Measurements from ENCODE around the gene PDCD7. TPM values are rescaled to one million over a fixed set of nuclear protein-coding genes. Genes with fewer than 3 reads are reported as not detected.
"Not testable (repeated sequence)": the region's sequence is repeated elsewhere in the genome, so short reads cannot be mapped to it uniquely, and the experiment has no call there.

Gene PDCD7
- total RNA-seq, 6 experiments from 2014 or later, result 18.5 to 32.1 (median 22.8) TPM

DNA sequence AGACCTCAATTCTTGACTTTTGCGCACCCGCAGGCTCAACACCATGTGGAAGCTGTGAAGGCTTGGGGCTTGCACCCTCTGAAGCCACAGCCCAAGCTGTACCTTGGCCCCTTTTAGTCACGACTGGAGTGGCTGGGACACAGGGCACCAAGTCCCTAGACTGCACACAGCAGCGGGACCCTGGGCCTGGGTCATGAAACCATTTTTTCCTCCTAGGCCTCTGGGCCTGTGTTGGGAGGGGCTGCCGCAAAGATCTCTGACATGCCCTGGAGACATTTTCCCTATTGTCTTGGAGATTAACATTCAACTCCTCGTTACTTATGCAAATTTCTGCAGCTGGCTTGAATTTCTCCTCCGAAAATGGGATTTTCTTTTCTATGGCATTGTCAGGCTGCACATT is 3.5 kb upstream of the PDCD7 start:
- not testable (repeated sequence) for H3K4me1 Mint-ChIP-seq (ENCODE audit: low read depth); H3K27me3 Mint-ChIP-seq (ENCODE audit: insufficient read depth); H3K27ac Mint-ChIP-seq; H3K4me3 Mint-ChIP-seq; DNase-seq
- Mint-ChIP-seq H3K9me3 (peaks cover 15% of the 10 kb centered on the region), H3K36me3 (ENCODE audit: low read depth) (peaks cover 17% of the 10 kb centered on the region)

DNA sequence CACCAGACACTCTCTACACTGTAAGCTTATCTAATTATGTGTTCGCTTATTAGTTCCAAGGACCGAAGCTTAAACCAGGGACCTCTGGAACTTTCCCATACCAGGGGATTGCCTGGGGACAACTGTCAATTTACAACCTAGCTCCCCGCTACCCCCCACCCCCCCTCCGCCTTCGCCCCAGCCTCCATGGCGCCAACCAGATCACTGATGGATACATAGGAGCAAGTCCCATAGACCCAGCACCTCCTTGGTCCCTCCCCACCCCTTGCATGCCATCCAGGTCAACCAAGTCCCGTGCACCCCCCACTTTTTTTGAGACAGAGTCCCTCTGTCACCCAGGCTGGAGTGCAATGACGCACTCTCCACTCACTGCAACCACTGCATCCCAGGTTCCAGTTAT is 930 bp upstream of the PDCD7 start:
- no peak for DNase-seq
- Mint-ChIP-seq H3K9me3 (peaks cover 15% of the 10 kb centered on the region), H3K4me3 (peak overlapping the region; percentile 97), H3K27me3 (ENCODE audit: insufficient read depth) (no peaks in the 10 kb centered on the region), H3K36me3 (ENCODE audit: low read depth) (peaks cover 23% of the 10 kb centered on the region), H3K4me1 (ENCODE audit: low read depth) (peaks cover 18% of the 10 kb centered on the region), H3K27ac (no peak overlapping the region)
- TF ChIP-seq, protein P1, sequence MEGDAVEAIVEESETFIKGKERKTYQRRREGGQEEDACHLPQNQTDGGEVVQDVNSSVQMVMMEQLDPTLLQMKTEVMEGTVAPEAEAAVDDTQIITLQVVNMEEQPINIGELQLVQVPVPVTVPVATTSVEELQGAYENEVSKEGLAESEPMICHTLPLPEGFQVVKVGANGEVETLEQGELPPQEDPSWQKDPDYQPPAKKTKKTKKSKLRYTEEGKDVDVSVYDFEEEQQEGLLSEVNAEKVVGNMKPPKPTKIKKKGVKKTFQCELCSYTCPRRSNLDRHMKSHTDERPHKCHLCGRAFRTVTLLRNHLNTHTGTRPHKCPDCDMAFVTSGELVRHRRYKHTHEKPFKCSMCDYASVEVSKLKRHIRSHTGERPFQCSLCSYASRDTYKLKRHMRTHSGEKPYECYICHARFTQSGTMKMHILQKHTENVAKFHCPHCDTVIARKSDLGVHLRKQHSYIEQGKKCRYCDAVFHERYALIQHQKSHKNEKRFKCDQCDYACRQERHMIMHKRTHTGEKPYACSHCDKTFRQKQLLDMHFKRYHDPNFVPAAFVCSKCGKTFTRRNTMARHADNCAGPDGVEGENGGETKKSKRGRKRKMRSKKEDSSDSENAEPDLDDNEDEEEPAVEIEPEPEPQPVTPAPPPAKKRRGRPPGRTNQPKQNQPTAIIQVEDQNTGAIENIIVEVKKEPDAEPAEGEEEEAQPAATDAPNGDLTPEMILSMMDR (IDR thresholded peaks at IDR 0.05), result no peak

DNA sequence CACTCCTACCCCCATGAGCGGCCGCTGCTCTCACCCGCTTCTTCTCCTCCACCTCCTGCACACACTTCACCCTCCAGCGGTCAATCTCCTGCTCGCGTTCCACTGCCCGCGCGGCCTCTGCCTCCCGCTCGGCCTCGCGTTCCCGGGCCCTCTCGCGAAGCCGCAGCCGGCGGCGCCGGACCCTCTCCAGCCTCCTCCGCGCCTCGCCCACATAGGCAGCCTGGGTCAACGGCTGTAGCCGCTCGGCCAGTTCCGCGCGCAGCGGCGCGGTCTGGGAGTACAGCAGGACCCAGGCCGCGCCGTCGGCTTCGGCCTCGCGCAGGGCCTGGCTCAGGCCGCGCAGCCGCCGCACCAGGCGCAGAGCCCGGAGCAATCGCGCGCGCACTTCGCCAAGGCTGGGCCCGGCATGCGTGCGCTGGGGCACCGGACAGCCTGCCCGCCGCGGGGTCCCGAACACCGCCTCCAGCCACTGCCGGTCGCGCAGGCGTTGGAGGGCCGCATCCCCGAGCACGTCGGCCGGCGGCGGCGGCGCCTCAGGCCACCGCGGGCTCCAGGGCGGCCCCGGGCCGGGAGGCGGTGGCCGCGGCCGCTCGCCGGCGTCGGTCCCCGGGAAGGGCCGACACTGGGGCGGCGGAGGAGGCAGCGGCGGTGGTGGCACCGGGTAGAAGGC is 595 bp downstream of the PDCD7 start:
- Mint-ChIP-seq H3K27me3 (ENCODE audit: insufficient read depth) (no peaks in the 10 kb centered on the region), H3K9me3 (peaks cover 15% of the 10 kb centered on the region), H3K4me1 (ENCODE audit: low read depth) (peaks cover 18% of the 10 kb centered on the region), H3K27ac (peak overlapping the region; percentile 78), H3K36me3 (ENCODE audit: low read depth) (peaks cover 32% of the 10 kb centered on the region), H3K4me3 (peak overlapping the region; percentile 97)
- TF ChIP-seq, protein P1 (IDR thresholded peaks at IDR 0.05), result no peak
- peak; percentile 39 for DNase-seq

DNA sequence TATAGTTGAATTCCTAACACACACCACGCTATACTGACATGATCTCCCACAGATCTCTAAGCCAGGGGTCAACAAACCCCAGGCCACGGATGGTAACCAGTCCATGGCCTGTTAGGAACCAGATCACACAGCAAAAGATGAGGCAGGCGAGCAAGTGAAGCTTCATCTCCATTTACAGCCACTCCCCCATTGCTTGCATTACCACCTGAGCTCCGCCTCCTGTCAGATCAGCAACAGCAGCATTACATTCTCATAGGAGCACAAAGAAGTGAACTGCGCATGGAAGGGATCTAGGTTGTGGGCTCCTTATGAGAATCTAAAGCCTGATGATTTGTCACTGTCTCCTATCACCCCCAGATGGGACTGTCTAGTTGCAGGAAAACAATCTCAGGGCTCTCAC is 2.7 kb downstream of the PDCD7 start:
- peaks cover 18% of the 10 kb centered on the region for H3K4me1 Mint-ChIP-seq (ENCODE audit: low read depth)
- peak overlapping the region; percentile 33; the same call in 1 of the 2 replicates for H3K4me3 Mint-ChIP-seq
- TF ChIP-seq, protein P1 (IDR thresholded peaks at IDR 0.05), result no peak
- H3K27me3 Mint-ChIP-seq (ENCODE audit: insufficient read depth), result no peaks in the 10 kb centered on the region
- no peaks in the 10 kb centered on the region for H3K9me3 Mint-ChIP-seq
- DNase-seq, result no peak
- H3K36me3 Mint-ChIP-seq (ENCODE audit: low read depth), result peaks cover 27% of the 10 kb centered on the region
- peak overlapping the region; percentile 44 for H3K27ac Mint-ChIP-seq

DNA sequence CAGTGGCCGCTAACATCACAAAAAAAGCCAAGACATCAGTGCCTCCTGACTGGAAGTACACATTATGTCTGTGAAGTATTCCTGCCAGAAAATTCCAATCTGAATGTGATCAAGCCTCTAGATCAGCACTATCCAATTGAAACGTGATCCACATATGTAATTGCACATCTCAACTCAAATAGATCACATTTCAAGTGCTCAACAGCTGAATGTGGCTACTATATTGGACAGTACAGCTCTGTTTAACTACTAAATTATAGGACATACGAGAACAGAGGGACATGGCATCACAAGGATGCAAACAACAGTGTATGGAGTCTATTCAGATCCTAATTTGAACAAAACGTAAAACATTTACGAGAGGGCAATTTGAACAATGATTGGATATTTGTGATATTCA is 18.1 kb downstream of the PDCD7 start:
- H3K4me3 Mint-ChIP-seq, result no peak overlapping the region

DNA sequence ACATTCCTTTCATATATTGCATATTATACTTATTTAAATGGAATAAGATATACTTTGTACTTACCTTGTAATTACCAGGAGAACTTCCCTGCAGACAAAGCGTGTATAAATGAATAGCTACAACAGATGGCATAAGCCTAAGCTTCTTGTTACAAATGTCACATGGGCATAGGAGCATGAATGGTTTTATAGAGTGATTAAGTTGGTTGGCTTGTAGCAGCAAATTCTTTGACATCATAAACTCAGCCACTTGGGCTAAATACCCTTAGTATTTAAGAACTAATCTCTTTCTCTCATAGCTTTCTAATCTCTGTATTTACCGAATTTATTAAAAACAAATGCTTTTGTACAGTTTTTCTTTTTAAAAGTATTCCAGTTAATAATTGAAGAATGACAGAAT is 18.5 kb downstream of the PDCD7 start, which contains the start of gene UBAP1L:
Gene UBAP1L, minus strand, starts transcription at position 115 of the 400 bp plus-strand sequence. CDS start 8,985 bp downstream, outside the sequence.
- H3K36me3 Mint-ChIP-seq (ENCODE audit: low read depth), result peaks cover 25% of the 10 kb centered on the region
- H3K4me3 Mint-ChIP-seq, result no peak within 1 kb of the TSS
- no peaks in the 10 kb centered on the region for H3K9me3 Mint-ChIP-seq
- H3K4me1 Mint-ChIP-seq (ENCODE audit: low read depth), result peaks cover 16% of the 10 kb centered on the region; the same call in 1 of the 2 replicates
- H3K27me3 Mint-ChIP-seq (ENCODE audit: insufficient read depth), result peaks cover 1% of the 10 kb centered on the region
- TF ChIP-seq, protein P1 (IDR thresholded peaks at IDR 0.05), result no peak
- peak; percentile 18 for DNase-seq
- H3K27ac Mint-ChIP-seq, result peak within 1 kb of the TSS; percentile 28; the same call in 1 of the 2 replicates

More for the DNA sequence above, 18.1 kb downstream of the PDCD7 start:
- Mint-ChIP-seq H3K9me3 (no peaks in the 10 kb centered on the region), H3K27ac (peak overlapping the region; percentile 28; the same call in 1 of the 2 replicates), H3K27me3 (ENCODE audit: insufficient read depth) (peaks cover 1% of the 10 kb centered on the region), H3K36me3 (ENCODE audit: low read depth) (peaks cover 25% of the 10 kb centered on the region), H3K4me1 (ENCODE audit: low read depth) (peaks cover 14% of the 10 kb centered on the region; the same call in 1 of the 2 replicates)
- no peak for DNase-seq
- TF ChIP-seq, protein P1 (IDR thresholded peaks at IDR 0.05), result no peak

Data from HFFc6 (cell line).